Measurements from ENCODE around the gene MET.

DNA sequence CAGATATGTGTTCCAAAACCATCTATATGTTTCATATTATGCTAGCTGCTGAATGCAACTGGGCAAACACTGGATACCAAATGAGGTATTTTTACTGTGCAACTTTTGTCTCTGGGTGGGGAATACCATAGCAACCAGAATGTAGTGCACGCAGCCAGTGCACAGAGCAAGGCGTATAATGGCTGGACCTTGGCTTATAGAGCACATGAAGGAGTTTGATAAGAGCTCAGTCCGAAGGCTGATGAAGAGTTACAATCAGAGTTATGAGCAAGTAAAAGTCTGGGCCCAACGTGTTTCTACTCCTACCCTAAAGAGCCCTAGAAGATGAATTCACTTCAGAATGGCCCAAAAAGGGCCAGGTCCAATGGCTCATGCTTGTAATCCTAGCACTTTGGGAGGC, 82.2 kb downstream of the MET start:
- TF ChIP-seq CTCF (tag by site-specific recombination; IDR thresholded peaks at IDR 0.05) (no peak), ZXDB (tag by site-specific recombination; IDR thresholded peaks at IDR 0.05) (no peak), ZNF146 (tag by site-specific recombination; IDR thresholded peaks at IDR 0.05) (no peak), ZNF521 (tag by site-specific recombination; IDR thresholded peaks at IDR 0.05) (no peak), WT1 (tag by site-specific recombination; IDR thresholded peaks at IDR 0.05) (no peak), ZNF138 (tag by site-specific recombination; IDR thresholded peaks at IDR 0.05; ENCODE audit: borderline replicate concordance) (no peak), MYNN (tag by site-specific recombination; IDR thresholded peaks at IDR 0.05; ENCODE audit: borderline replicate concordance) (no peak), ZNF175 (tag by site-specific recombination; IDR thresholded peaks at IDR 0.05) (no peak), ZBTB7A (tag by site-specific recombination; IDR thresholded peaks at IDR 0.05; ENCODE audit: low read depth) (no peak), ZNF530 (tag by site-specific recombination; IDR thresholded peaks at IDR 0.05; ENCODE audit: low read depth) (no peak), ZNF121 (tag by site-specific recombination; IDR thresholded peaks at IDR 0.05) (no peak), ZBTB1 (tag by site-specific recombination; IDR thresholded peaks at IDR 0.05) (no peak)

All from HEK293 (cell line).